Measurements from ENCODE around the gene OMA1.

GRCh38 chr1:58588396-58588795 lies 41.9 kb upstream of the OMA1 start:
- no peak for TF ChIP-seq CTCF (IDR thresholded peaks at IDR 0.05; ENCODE audit: low read length)
- no peak for TF ChIP-seq EZH2 (IDR thresholded peaks at IDR 0.05; ENCODE audit: borderline replicate concordance, low read length)
